HG02642 (cell line): ENCODE measurements around the gene TMEM161A.
"Not testable (repeated sequence)": the region's sequence is repeated elsewhere in the genome, so short reads cannot be mapped to it uniquely, and the experiment has no call there.

ENCODE experiments used
- ATAC-seq: cut with Tn5 transposase; IDR thresholded peaks from one replicate; pipeline ENCODE4 v1.9.1; 2021; ENCODE audit warnings: mild to moderate bottlenecking; ENCODE audit not compliant: unreplicated experiment, poor library complexity

TMEM161A gene

DNA sequence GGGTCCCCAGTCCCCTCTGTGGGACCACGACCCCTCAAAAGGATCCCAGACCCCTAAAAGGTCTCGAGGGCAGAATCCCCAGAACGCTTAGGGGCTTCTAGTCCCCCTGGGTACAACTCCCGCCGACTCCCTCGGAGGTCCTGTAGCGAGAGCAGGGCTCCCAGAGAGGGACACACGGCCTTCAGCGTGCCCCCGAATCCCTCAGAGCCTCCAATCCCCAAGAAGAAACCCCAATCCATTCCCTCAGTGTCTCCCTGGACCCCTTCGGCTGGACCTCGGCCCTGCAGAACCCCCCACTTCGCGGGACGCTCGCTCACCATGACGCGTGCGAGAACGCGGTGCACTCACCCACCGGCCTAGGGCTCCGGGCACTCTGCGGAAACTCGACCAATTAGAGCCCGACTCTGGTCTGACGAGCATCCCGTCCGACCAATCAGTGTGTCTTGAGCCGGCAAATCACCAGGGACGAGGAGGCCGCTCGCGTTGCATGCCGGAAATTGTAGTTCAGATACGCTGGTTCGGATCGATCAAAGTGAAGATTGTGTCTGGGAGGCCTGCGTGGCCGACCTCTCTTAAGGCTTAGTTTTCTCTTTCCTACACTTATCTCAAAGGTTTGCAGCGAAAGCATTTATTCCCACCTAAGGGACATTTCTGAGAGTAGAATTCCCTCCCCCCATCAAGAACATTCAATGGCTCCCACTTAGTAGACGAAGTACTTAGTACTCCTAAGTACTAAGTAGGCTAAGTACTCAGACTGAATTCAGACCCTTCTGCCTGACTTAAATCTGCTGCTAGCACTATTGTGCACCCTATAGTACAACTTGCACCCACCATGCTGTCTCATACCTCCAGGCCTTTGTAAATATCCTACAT is at the start of gene TMEM161A:
Gene TMEM161A, minus strand, starts transcription at position 370 of the 873 bp plus-strand sequence. Its CDS starts 50 bp downstream, at position 320.
- ATAC-seq = peak; percentile 99

DNA sequence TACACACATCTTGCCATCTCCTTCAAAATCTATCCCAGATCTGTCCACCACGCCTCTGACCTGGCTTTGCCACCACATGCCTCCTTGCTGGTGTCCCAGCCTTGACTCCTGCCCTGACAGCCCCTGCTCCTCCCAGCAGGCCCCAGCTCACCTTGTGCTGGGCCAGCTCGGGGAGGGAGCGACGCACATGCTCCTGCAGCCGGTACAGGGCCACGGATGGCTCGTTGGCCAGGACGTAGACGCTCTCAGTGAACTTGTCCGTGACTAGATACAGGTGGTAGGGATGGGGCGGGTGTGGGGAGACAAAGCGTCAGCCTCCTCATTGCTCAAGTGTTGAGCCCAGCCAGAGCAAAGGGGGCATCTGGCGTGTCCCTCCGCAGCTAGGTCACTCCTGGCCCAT is 48.5 kb upstream of the TMEM161A start:
- no peak for ATAC-seq

DNA sequence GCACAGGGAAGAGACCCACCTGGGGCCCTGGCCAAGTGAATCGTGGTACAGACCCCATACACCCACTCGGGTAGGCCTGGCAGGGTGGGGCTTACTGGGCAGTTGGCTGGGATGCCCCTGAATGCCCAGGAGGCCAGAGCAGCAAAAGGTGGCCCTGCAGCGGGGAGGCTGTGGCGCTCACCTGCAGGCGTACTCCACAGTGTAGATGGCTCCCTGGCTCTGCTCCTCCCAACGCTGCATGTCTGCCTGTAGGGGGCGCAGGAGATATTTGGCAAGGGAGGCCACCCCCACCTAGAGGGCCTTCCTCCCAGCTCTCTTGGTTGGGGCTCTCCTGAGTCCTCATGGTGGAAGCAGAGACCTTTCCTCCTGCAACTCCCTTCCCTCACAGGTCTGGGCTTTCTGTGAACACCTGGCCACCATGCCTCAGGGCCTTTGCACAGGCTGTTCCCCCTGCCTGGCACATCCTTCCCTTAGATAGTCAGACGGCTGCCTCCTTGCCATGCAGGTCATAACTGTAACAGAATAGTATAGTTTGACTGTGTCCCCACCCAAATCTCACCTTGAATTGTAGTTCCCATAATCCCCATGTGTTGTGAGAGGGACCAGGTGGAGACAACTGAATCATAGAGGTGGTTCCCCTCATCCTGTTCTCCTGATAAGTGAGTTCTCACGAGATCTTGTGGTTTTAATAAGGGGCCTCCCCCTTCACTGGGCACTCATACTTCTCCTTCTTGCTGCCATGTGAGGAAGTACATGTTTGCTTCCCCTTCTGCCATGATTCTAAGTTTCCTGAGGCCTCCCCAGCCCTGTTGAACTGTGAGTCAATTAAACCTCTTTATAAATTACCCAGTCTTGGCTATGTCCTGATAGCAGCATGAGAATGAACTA is 47.8 kb upstream of the TMEM161A start:
- no peak for ATAC-seq

DNA sequence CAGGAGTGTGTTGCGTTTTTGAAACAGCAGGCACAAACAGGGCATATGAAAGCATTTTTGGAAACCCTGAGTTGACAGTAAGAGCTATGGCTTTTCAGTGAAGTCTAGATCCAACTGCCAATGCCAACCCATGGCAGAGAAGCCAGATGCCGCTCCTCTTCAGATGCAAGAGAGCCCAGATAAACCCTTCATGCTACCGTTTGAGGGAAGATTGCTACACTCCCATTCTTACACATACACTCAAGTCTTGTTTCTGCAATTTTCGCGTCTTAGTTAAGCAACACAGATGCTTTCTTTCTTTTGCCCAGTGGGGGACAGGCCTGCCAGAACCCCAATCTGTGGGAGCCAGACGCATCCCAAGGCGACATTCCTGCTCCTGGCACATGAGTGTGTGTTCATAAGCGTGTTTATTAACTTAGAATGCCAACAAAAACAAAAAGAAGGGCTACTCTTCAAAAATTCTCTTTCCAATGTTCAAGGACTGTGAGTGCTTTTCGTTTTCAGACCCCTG is 43.3 kb upstream of the TMEM161A start:
- no peak for ATAC-seq

DNA sequence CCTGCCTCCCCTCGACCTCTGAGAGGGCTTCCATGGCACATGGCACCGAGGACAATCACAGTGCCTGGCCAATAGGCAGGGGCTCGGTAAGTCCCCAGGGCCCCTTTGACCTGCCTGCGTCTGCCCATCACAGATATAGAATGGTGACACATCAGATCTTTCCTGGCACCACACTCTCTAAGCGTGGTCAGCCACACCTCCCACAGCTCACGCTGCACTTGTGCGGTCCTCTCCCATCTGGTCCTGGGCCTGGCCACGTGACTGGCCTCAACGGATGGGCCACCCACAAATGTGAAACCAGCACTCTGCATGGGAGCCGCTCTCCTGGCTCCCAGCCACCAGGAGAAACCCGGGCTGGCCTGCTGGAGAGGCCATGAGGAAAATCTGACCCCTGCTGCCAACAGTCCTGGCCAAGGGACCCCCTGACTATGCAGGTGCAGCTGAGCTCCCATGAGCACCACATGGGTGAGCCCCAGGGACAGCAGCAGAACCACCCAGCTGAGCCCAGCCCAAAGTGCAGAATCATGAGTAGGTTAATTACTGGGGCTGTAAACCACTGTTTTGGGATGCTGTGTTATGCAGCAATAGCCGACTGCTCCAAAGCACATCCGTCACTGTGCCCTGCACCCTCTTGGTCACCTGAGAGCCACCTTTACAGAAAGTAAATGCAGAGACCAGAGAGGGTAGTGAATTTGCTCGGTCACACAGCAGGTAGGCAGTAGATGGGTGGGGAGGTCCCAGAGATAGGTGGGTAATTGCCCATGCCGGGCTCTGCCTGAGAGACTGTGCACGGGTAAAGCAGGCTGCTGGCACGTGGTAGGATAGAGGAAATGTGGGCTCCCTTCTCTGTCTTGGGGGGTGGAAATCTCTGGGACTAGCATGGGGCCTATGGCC is 41.5 kb upstream of the TMEM161A start:
- no peak for ATAC-seq

DNA sequence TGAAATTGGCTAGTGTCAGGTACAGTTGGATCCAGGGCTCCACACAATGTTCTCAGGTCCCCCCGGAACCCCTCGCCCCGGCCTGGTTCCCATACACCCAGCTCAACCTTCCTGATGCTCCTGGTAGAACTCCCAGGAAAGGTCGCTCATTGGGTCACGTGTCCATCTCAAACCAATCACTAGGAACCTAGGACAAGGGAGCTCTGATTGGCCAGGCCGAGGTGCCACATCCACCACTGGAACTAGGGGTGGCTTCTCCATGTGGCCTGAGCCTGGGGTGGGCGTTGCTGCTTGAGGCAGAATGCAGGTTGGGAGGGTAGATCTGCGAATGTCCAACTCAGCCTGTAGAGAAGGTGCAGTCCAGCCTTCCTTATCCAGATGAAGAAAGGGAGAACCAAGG is 38.7 kb upstream of the TMEM161A start:
- no peak for ATAC-seq

DNA sequence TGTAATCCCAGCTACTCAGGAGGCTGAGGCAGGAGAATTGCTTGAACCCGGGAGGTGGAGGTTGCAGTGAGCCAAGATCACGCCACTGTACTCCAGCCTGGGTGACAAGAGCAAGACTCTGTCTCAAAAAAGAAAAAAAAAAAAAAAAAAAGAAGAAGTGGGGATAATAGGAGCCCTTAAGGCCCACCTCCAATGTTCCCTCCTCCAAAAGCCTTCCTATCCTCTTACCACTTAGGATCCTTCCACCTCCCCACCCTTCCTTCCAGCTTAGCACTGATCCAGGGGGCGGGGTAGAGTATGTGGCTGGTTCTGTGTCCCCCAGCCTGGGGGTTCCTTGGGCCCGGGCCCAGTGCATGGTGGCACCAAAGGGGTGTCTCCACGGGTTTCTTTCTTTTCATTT is 35.0 kb upstream of the TMEM161A start:
- not testable (repeated sequence) for ATAC-seq

DNA sequence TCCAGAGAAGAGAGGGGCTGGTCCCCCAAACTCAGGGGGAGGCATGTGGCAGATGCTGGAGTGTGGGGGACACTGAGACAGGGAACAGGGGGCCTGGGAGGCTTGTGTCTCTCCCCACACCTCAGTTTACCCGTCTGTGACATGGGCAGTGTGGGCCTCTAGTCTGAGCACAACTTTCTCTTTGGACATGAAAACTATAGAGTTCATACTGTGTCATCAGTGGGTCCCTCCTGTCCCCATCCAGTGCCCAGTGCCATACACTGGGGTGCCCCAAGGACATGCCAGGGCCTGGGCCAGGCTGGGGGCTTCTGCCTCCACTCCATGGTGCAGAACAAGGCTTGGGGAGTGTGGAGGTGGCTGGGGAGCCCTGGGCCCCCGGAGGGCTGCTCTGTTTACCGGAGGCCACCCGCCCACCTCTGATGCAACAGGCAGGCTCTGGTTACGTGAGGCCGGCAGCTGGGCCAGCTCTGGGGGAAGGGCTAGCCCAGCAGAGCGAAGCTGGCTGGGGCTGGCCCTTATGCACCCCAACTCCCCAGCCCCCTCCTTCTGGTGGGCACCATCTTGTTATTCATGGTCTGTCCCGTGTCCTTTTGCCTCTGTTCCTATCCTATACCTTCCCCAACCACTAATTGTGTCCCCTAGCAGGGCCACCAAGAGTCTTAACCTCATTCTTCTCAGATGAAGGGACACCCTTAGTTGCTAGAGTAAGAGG is 33.7 kb upstream of the TMEM161A start:
- ATAC-seq = no peak

DNA sequence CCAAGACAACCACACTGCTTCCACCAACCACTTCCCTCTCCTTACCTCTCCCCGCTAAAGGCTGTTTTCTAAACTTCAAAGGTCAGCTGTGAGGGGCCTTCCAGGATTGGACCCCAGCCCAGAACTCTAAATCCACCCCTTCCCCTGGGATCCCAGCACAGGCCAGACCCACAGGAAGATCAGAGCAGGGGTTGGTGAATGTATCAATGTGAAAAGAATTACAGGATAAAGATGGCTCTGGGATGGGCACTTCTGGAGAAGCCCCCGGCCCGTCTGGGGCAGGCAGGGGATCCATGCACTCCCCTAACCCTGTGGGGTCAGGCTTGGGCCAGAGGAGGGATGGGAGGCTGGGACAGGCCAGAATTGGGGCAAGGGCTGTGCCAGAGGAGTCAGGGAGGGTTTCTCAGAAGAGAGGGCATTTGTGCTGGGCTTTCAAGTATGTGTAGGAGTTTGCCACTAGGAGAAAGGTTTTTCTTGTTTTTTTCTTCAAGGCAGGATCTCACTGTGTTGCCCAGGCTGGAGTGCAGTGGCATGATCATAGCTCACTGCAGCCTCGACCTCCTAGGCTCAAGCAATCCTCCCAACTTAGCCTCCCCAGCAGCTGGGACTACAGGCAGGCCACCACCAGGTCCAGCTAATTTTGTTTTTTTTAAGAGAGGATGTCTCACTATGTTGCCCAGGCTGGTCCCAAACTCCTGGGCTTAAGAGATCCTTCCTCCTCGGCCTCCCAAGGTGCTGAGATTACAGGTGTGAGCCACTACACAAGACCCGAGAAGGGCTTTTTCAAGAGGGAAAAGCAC is 32.8 kb upstream of the TMEM161A start:
- ATAC-seq = no peak

DNA sequence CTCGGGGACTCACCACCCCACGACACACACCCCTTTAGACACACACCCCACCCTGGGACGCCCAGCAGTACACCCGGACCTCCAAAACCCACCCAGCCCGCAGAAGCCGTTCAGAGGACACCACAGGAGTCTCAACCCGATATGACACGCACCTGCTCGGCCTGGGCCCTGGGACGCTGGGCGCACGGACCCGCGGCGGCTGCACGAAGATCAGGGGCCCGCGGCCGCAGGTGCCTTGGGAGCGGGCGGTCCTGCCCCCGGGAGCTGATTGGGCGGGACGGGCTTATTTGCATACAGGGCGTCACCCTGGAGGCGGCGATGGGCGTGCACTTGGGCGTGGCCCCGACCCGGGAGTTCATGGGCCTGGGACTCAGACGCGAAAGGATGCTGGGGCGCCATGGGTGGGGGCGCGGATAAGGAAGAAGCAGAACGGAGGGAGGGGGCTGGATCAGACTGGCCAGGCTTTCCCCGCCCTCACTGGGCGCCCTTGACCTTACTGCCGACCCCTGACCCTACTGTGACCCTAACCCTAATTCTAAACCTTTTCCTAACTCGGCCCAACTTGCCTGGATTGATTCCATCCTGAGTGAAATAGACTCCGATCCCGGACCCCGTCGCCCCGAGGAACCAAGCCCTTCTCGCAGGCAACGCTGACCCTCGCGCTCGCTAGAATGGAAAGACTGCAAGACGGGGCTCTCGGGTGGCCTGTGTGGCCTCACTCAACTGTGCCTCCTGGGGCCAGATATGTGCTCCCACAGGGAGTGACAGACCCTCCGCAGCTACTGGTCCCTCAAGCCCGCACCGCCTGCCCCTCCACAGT is 32.0 kb upstream of the TMEM161A start, which contains the start of gene MEF2B:
Gene MEF2B, minus strand, starts transcription at position 211 of the 820 bp plus-strand sequence. CDS start 19,528 bp downstream, outside the sequence.
- ATAC-seq = peak; percentile 92

DNA sequence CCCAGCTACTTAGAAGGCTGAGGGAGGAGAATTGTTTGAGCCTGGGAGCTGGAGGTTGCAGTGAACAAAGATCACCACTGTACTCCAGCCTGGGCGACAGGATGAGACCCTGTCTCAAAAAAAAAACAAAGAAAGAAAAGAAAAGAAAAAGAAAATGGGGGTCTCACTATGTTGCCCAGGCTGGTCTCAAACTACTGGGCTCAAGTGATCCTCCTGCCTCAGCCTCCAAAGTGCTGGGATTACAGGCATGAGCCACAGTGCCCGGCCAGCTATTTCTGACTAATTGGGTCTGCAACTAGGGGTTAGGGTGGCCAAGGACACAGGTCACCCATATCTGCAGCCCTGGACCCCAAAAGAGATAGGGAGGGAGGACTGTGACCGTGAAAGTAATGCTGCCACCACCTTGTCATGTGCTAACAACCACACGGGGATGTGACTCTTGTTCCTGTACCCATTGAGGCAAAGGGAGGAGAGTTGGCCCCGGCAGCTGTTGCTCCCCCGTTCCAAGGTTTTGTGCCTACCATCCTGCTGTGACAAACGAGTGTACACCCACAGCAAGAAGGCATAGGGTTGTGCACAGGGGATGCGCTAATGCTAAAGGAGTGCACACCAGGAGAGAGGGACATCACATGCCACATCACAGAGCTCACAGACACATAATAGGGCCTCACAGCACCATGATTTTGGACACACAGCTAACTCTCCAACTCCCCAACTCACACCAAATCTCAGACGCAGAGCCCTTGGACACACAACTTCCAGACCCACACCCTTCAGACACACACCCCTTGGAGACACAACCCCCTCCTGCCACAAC is 31.2 kb upstream of the TMEM161A start:
- no peak for ATAC-seq

DNA sequence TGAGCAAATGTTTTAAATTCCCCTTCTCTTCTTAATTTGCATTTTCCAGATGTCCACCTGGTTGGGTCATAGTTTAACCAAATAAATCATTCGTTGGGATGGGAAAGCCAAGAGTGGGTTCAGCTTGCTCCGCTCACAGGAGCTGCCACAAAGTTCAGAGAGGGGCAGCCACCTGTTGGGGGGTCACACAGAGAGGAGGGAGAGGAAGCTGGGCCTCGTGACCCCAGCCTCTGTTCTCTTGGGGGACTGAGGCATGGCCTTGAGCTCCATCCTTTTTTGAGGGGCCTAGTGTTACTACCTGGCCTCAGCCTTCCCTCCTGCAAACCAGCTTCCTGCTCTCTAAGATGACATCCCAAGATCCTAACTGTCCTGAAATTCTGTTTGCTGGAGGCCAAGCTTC is 29.3 kb upstream of the TMEM161A start:
- ATAC-seq = no peak

DNA sequence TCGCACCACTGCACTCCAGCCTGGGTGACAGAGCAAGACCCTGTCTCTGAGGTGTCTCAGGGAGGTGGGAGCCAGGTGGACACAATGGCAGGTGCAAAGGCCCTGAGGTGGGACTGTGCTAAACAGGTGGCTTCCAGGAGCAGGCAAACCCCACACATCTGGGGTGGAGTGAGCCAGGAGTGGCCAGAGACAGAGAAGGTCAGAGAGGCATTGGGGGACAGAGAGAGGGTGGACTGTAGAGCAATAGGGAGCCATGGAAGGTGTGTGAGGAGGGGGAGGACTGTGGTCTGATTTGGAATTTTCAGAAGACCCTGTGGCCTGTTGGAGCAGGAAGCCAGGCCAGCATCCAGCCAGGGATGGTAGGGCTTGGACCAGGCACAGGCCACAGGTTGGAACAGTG is 27.1 kb upstream of the TMEM161A start:
- ATAC-seq = no peak

DNA sequence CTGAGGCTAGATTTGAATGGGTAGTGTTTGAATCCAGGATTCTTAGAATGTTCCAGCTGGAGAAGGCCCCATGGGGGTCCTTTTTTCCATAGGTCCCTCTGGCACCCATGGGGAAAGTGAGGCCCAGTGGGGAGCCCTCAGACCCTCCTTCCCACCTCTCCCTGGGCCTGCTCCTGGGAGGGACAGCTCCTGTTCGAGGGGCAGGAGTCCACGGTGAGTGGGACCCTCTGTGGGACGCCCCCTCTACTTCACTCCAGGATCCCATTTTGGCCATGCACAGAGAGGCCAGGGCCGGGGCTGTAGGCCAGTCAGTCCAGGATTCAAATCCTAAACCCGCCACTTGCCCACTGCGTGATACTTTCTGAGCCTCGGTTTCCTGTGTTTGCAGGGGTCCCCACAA is 24.2 kb upstream of the TMEM161A start:
- no peak for ATAC-seq

DNA sequence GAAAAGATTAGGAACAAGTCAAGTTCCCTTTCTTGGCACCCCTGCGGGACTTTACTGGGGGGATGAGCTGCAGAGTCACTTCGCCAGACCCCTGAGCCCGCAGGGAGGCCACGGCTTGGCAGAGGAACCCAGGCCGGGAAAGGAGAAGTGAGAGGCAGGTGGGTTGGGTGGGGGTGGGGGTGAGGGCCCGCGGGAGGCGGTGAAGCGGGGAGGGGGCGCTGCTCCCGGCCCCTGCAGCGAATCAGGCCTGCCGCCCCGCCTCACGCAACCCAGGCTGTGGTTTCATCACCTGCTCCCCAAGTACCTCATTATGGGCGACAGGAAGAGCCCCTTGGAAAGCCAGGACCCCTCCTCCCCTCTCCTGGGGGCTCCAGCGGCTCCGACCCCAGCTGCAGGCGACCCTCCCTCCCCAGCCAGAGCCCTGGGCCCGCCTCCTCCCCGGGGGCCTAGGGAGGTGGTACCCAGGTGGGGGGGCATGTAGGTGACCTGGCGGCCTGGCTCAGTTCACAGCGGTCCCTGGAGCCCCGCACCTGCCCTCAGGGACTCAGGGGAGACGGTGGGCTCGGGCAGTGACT is 22.3 kb upstream of the TMEM161A start:
- peak; percentile 46 for ATAC-seq

DNA sequence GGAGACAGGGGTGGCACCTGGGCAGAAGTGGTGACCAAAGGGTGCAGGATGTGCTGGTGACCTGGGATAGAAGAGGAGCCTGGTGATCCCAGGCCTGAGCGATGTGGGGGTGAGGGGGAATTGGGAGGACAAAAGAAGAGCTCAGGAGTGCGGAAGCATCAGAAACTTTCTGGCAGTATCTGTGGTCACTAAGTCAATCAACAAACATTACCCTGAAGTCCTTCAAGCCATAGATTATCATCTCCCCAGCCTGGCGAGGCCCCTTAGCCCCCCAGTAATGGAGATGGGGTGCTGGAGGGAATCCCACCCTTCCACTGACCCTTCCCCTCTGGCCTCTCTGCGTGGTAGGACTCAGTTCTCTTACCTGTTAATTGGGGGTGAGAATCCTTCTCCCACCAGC is 21.3 kb upstream of the TMEM161A start:
- no peak for ATAC-seq
